ENCODE results near the gene NFIC.

GRCh38 chr19:3370728-3371591 is 4.6 kb downstream of the NFIC start:
- TF ChIP-seq RAD21 (conservative IDR thresholded peaks at IDR 0.05), result no peak
- TF ChIP-seq CTCF (IDR thresholded peaks at IDR 0.05; ENCODE audit: poor library complexity, severe bottlenecking), result no peak
- TF ChIP-seq EZH2 (IDR thresholded peaks at IDR 0.05; ENCODE audit: borderline replicate concordance, insufficient read depth, low read length, poor library complexity, severe bottlenecking), result no peak
- no peak for TF ChIP-seq EP300 (conservative IDR thresholded peaks at IDR 0.05; ENCODE audit: poor library complexity, severe bottlenecking)
- no peak for TF ChIP-seq REST (IDR thresholded peaks at IDR 0.05; ENCODE audit: borderline replicate concordance)
- TF ChIP-seq POLR2AphosphoS5 (IDR thresholded peaks at IDR 0.05), result no peak
